GM19455 (cell line): ENCODE measurements around the gene TEX22.

Experiments
- ATAC-seq: cut with Tn5 transposase; IDR thresholded peaks from one replicate; pipeline ENCODE4 v1.9.1; 2021; ENCODE audit not compliant: unreplicated experiment

Gene TEX22

GRCh38 chr14:105420101-105420973 lies 22.0 kb downstream of the TEX22 start:
- ATAC-seq, result no peak

GRCh38 chr14:105420974-105421674 lies 22.8 kb downstream of the TEX22 start:
- no peak for ATAC-seq

- no peak for ATAC-seq
Measured at GRCh38 chr14:105421723-105422615, 23.6 kb downstream of the TEX22 start.

- ATAC-seq, result no peak
Measured at GRCh38 chr14:105422695-105423487, 24.6 kb downstream of the TEX22 start.

- ATAC-seq, result no peak
Measured at GRCh38 chr14:105423488-105424195, 25.3 kb downstream of the TEX22 start.

GRCh38 chr14:105424861-105425260 lies 26.5 kb downstream of the TEX22 start:
- ATAC-seq, result no peak

GRCh38 chr14:105425823-105426247 lies 27.5 kb downstream of the TEX22 start:
- ATAC-seq, result no peak

GRCh38 chr14:105426416-105427130 lies 28.2 kb downstream of the TEX22 start:
- ATAC-seq, result no peak

GRCh38 chr14:105427412-105427811 lies 29.1 kb downstream of the TEX22 start:
- ATAC-seq, result no peak

- no peak for ATAC-seq
Measured at GRCh38 chr14:105427936-105428485, 29.7 kb downstream of the TEX22 start.

GRCh38 chr14:105430042-105430441 lies 31.7 kb downstream of the TEX22 start:
- no peak for ATAC-seq

- no peak for ATAC-seq
Measured at GRCh38 chr14:105430565-105430964, 32.2 kb downstream of the TEX22 start.

- no peak for ATAC-seq
Measured at GRCh38 chr14:105431256-105431655, 32.9 kb downstream of the TEX22 start.

- ATAC-seq, result no peak
Measured at GRCh38 chr14:105432657-105433056, 34.3 kb downstream of the TEX22 start.

GRCh38 chr14:105433161-105433605 lies 34.8 kb downstream of the TEX22 start:
- no peak for ATAC-seq

GRCh38 chr14:105436402-105436801 lies 38.1 kb downstream of the TEX22 start:
- no peak for ATAC-seq

- no peak for ATAC-seq
Measured at GRCh38 chr14:105436891-105437722, 38.8 kb downstream of the TEX22 start.
